Myocyte (in vitro differentiated cells): ENCODE measurements around the gene SLC35E2B. TPM values are rescaled to one million over a fixed set of nuclear protein-coding genes. Genes with fewer than 3 reads are reported as not detected.
"Not testable (repeated sequence)": the region's sequence is repeated elsewhere in the genome, so short reads cannot be mapped to it uniquely, and the experiment has no call there.

Source experiments
- DNase-seq: peaks from one replicate; pipeline ENCODE4 v3.0.0-alpha.2; 2012; ENCODE audit warnings: low read depth
- total RNA-seq: library from RNA; depleted of rRNA; stranded (reverse); fragments of >200 nt; gene quantifications from 2 replicates; pipeline ENCODE4 v1.2.3, GENCODE V29; 2014

The SLC35E2B gene
- total RNA-seq, 1 donor from 2014 or later = 25.6 TPM

GRCh38 chr1:1677718-1678580 is 14.6 kb downstream of the SLC35E2B start:
- no peak for DNase-seq

GRCh38 chr1:1676087-1676486 is 16.5 kb downstream of the SLC35E2B start:
- DNase-seq = not testable (repeated sequence)

- not testable (repeated sequence) for DNase-seq
Measured at GRCh38 chr1:1675218-1675617, 17.4 kb downstream of the SLC35E2B start.

GRCh38 chr1:1674806-1675205 is 17.8 kb downstream of the SLC35E2B start:
- not testable (repeated sequence) for DNase-seq

GRCh38 chr1:1672181-1672965 is 20.2 kb downstream of the SLC35E2B start:
- no peak for DNase-seq

GRCh38 chr1:1671365-1672119 is 21.1 kb downstream of the SLC35E2B start:
- DNase-seq = no peak

GRCh38 chr1:1670866-1671265 is 21.7 kb downstream of the SLC35E2B start:
- no peak for DNase-seq

GRCh38 chr1:1669468-1670440 is 22.8 kb downstream of the SLC35E2B start:
- no peak for DNase-seq

- DNase-seq = no peak
Measured at GRCh38 chr1:1666526-1666925, 26.1 kb downstream of the SLC35E2B start.

- DNase-seq = no peak
Measured at GRCh38 chr1:1665815-1666251, 26.8 kb downstream of the SLC35E2B start.

- DNase-seq = no peak
Measured at GRCh38 chr1:1664941-1665814, 27.4 kb downstream of the SLC35E2B start.

GRCh38 chr1:1664318-1664717 is 28.3 kb downstream of the SLC35E2B start:
- not testable (repeated sequence) for DNase-seq

- not testable (repeated sequence) for DNase-seq
Measured at GRCh38 chr1:1662830-1663560, 29.6 kb downstream of the SLC35E2B start.

- not testable (repeated sequence) for DNase-seq
Measured at GRCh38 chr1:1662392-1662791, 30.2 kb downstream of the SLC35E2B start.

- DNase-seq = peak; percentile 94
Measured at GRCh38 chr1:1658583-1659549, 33.7 kb downstream of the SLC35E2B start, which contains the start of gene CDK11B. Gene CDK11B, minus strand, starts transcription at chr1:1659004. Its CDS starts 1,519 bp downstream, at chr1:1657485.

- not testable (repeated sequence) for DNase-seq
Measured at GRCh38 chr1:1648265-1648664, 44.3 kb downstream of the SLC35E2B start.
